Measurements from ENCODE around the gene ATP4B. TPM values are rescaled to one million over a fixed set of nuclear protein-coding genes. Genes with fewer than 3 reads are reported as not detected.

ATP4B gene
- total and polyA plus RNA-seq, 2 donors (not counting 3 experiments of a cell fraction or from before 2014, with no cell fraction given), result 0.06 TPM; not detected in 1

GRCh38 chr13:113669755-113670341, 11.8 kb upstream of the ATP4B start:
- H3K27ac ChIP-seq (ENCODE audit: insufficient read depth, low read depth, low read length), result no peak overlapping the region
- H3K9me3 ChIP-seq (replicated peaks; ENCODE audit: control insufficient read depth, insufficient read depth, low read length), result no peaks in the 10 kb centered on the region
- dilution Hi-C loops (cut with MboI; ENCODE audit: extremely low pct_ligation_motif_present, low sequenced_read_pairs), result no loop called here
- ChIA-PET POLR2A (no interaction called here), CTCF (interaction anchor here (2.5 kb wide), 1 partner anchor 55 kb away, joined by 8 read pairs; no protein-coding TSS in a partner anchor)
- TF ChIP-seq MAX (IDR thresholded peaks at IDR 0.05; ENCODE audit: insufficient read depth, insufficient read length) (no peak), CTCF (IDR thresholded peaks at IDR 0.05; ENCODE audit: extremely low read depth in 1 of 2, insufficient read depth in 1 of 2, low read depth in 1 of 2, low read length in 2 of 2) (no peak), POLR2AphosphoS5 (IDR thresholded peaks at IDR 0.05; ENCODE audit: insufficient read depth, low read depth, low read length) (no peak), MYC (IDR thresholded peaks at IDR 0.05; ENCODE audit: low read depth, low read length) (no peak), JUN (IDR thresholded peaks at IDR 0.05; ENCODE audit: borderline replicate concordance, insufficient read depth, insufficient read length, low read depth) (no peak), EZH2 (IDR thresholded peaks at IDR 0.05; ENCODE audit: borderline replicate concordance, low read depth, low read length, severe bottlenecking) (no peak), POLR2A (IDR thresholded peaks at IDR 0.05; ENCODE audit: low read depth, low read length) (no peak)
- intact Hi-C loops (cut with micrococcal nuclease), result no loop called here
- no peaks in the 10 kb centered on the region for H3K36me3 ChIP-seq (ENCODE audit: control insufficient read depth in 2 of 2, extremely low read depth in 1 of 2, insufficient read depth in 2 of 2, low read length in 2 of 2)
- H3K4me2 ChIP-seq (ENCODE audit: insufficient read depth, low read length), result no peak overlapping the region
- DNase-seq (ENCODE audit: low read depth, low spot score), result no peak
- no peaks in the 10 kb centered on the region for H3K4me1 ChIP-seq (ENCODE audit: control insufficient read depth, extremely low read depth, insufficient read depth, low read length)
- FAIRE-seq, result no peak
- no peaks in the 10 kb centered on the region for H3K79me2 ChIP-seq (ENCODE audit: control insufficient read depth, insufficient read depth, low read length)
- H4K20me1 ChIP-seq (replicated peaks; ENCODE audit: control insufficient read depth, extremely low read depth, insufficient read depth, low read length), result no peaks in the 10 kb centered on the region
- H3K4me3 ChIP-seq (replicated peaks in 1 of 3; ENCODE audit: insufficient read depth in 1 of 3, low read depth in 1 of 3, low read length in 3 of 3), result no peak overlapping the region
- BruUV-seq (replicated peaks), result no TSS peak
- H3K9ac ChIP-seq (replicated peaks; ENCODE audit: extremely low read depth, insufficient read depth, low read length), result no peak overlapping the region
- no peak overlapping the region for H2AFZ ChIP-seq (ENCODE audit: low read depth, low read length)
- no peaks in the 10 kb centered on the region for H3K9me1 ChIP-seq (replicated peaks; ENCODE audit: control insufficient read depth, extremely low read depth, insufficient read depth, low read length)
- H3K27me3 ChIP-seq (ENCODE audit: control insufficient read depth in 2 of 2, insufficient read depth in 2 of 2, low read length in 2 of 2), result no peaks in the 10 kb centered on the region

Data from endothelial cell of umbilical vein (primary cell).